Measurements from ENCODE around the gene PODN. TPM values are rescaled to one million over a fixed set of nuclear protein-coding genes. Genes with fewer than 3 reads are reported as not detected.

The PODN gene
- total RNA-seq, 1 experiment from 2014 or later, result 0.23 TPM

DNA sequence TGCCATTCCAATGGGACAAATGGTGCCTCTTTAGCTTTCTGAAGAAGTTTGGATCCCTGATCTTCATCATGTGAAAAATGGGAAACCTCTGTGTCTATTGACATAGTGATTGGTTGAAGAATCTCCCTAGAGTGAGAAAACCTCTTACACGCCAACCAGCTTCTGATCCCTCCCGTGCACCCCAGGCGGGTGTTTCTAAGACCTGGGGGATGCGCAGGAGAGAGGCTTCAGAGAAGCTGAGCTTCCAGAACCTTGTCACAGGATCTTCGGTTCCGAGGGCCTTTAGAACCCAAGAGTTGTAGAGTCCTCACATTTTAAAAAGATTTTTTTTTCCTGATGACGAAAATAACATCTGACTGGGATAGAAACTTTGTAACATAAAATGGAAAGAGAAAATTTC is 11.3 kb downstream of the PODN start:
- BruUV-seq (replicated peaks), result no TSS peak
- CTCF ChIA-PET, result no interaction called here

GRCh38 chr1:53073868-53074311 is 11.9 kb downstream of the PODN start:
- H3K4me1 ChIP-seq (ENCODE audit: control insufficient read depth, insufficient read depth, low read length), result no peaks in the 10 kb centered on the region
- H3K27me3 ChIP-seq (ENCODE audit: control insufficient read depth, insufficient read depth, low read length), result no peaks in the 10 kb centered on the region
- in situ Hi-C loops (cut with HindIII; ENCODE audit: low pct_unique_long_range_greater_than_20kb, low sequenced_read_pairs), result no loop called here
- H3K9me3 ChIP-seq (ENCODE audit: control insufficient read depth, insufficient read depth, low read depth, low read length), result no peaks in the 10 kb centered on the region
- CTCF ChIA-PET, result no interaction called here
- H3K4me3 ChIP-seq (ENCODE audit: low read depth in 2 of 2, low read length in 2 of 2), result no peak overlapping the region
- ATAC-seq (no peak), DNase-seq (ENCODE audit: low read depth, low spot score) (no peak)
- H3K27ac ChIP-seq (ENCODE audit: low read length), result no peak overlapping the region
- POLR2A ChIA-PET, result no interaction called here
- TF ChIP-seq POLR2AphosphoS5 (IDR thresholded peaks at IDR 0.05; ENCODE audit: low read depth, low read length), result no peak
- no peak for TF ChIP-seq SIN3A (IDR thresholded peaks at IDR 0.05; ENCODE audit: borderline replicate concordance, insufficient read depth, low read depth, low read length)
- no peak for TF ChIP-seq TCF7L2 (IDR thresholded peaks at IDR 0.05; ENCODE audit: low read depth, low read length)
- TF ChIP-seq, protein P1, sequence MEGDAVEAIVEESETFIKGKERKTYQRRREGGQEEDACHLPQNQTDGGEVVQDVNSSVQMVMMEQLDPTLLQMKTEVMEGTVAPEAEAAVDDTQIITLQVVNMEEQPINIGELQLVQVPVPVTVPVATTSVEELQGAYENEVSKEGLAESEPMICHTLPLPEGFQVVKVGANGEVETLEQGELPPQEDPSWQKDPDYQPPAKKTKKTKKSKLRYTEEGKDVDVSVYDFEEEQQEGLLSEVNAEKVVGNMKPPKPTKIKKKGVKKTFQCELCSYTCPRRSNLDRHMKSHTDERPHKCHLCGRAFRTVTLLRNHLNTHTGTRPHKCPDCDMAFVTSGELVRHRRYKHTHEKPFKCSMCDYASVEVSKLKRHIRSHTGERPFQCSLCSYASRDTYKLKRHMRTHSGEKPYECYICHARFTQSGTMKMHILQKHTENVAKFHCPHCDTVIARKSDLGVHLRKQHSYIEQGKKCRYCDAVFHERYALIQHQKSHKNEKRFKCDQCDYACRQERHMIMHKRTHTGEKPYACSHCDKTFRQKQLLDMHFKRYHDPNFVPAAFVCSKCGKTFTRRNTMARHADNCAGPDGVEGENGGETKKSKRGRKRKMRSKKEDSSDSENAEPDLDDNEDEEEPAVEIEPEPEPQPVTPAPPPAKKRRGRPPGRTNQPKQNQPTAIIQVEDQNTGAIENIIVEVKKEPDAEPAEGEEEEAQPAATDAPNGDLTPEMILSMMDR (IDR thresholded peaks at IDR 0.05), result no peak
- BruUV-seq (replicated peaks), result no TSS peak
- intact Hi-C loops (cut with micrococcal nuclease; ENCODE audit: unreplicated experiment), result no loop called here
- no peaks in the 10 kb centered on the region for H3K36me3 ChIP-seq (ENCODE audit: control insufficient read depth, insufficient read depth, low read length)

More for the DNA sequence above, 11.3 kb downstream of the PODN start:
- no peaks in the 10 kb centered on the region for H3K9me3 ChIP-seq (ENCODE audit: control insufficient read depth, insufficient read depth, low read depth, low read length)
- intact Hi-C loops (cut with micrococcal nuclease; ENCODE audit: unreplicated experiment) (no loop called here), in situ Hi-C loops (cut with HindIII; ENCODE audit: low pct_unique_long_range_greater_than_20kb, low sequenced_read_pairs) (no loop called here)
- TF ChIP-seq POLR2AphosphoS5 (IDR thresholded peaks at IDR 0.05; ENCODE audit: low read depth, low read length) (no peak), REST (IDR thresholded peaks at IDR 0.05; ENCODE audit: insufficient read depth in 1 of 2, low read depth in 2 of 2, low read length in 1 of 2) (no peak), TCF7L2 (IDR thresholded peaks at IDR 0.05; ENCODE audit: low read depth, low read length) (no peak), SIN3A (IDR thresholded peaks at IDR 0.05; ENCODE audit: borderline replicate concordance, insufficient read depth, low read depth, low read length) (no peak)
- TF ChIP-seq, protein P1 (IDR thresholded peaks at IDR 0.05), result no peak
- ATAC-seq (no peak), DNase-seq (ENCODE audit: low read depth, low spot score) (no peak)
- H3K4me3 ChIP-seq (ENCODE audit: low read depth in 2 of 2, low read length in 2 of 2), result no peak overlapping the region
- POLR2A ChIA-PET, result no interaction called here
- no peak overlapping the region for H3K27ac ChIP-seq (ENCODE audit: low read length)
- no peaks in the 10 kb centered on the region for H3K4me1 ChIP-seq (ENCODE audit: control insufficient read depth, insufficient read depth, low read length)
- no peaks in the 10 kb centered on the region for H3K36me3 ChIP-seq (ENCODE audit: control insufficient read depth, insufficient read depth, low read length)
- no peaks in the 10 kb centered on the region for H3K27me3 ChIP-seq (ENCODE audit: control insufficient read depth, insufficient read depth, low read length)

All from Panc1 (cell line).